KOPT-K1 (cell line): ENCODE results near the gene PRSS27.

Source experiments
- H3K27ac ChIP-seq: fragments of 200-600 bp; sonication (generic); 2 replicates; pipeline ENCODE4 v1.5.1; 2016; ENCODE audit warnings: antibody characterized with exemption, mild to moderate bottlenecking, low read depth, low read length; ENCODE audit not compliant: poor library complexity, severe bottlenecking
- H3K36me3 ChIP-seq: fragments of 200-600 bp; sonication (generic); 2 replicates; pipeline ENCODE4 v1.5.1; 2017; ENCODE audit warnings: antibody characterized with exemption, mild to moderate bottlenecking, low read length, moderate library complexity; ENCODE audit not compliant: insufficient read depth
- H3K9me3 ChIP-seq: fragments of 200-600 bp; sonication (generic); 2 replicates; pipeline ENCODE4 v1.5.1; 2017; ENCODE audit warnings: antibody characterized with exemption, low read length, mild to moderate bottlenecking; ENCODE audit not compliant: insufficient read depth, poor library complexity, severe bottlenecking

The PRSS27 gene

DNA sequence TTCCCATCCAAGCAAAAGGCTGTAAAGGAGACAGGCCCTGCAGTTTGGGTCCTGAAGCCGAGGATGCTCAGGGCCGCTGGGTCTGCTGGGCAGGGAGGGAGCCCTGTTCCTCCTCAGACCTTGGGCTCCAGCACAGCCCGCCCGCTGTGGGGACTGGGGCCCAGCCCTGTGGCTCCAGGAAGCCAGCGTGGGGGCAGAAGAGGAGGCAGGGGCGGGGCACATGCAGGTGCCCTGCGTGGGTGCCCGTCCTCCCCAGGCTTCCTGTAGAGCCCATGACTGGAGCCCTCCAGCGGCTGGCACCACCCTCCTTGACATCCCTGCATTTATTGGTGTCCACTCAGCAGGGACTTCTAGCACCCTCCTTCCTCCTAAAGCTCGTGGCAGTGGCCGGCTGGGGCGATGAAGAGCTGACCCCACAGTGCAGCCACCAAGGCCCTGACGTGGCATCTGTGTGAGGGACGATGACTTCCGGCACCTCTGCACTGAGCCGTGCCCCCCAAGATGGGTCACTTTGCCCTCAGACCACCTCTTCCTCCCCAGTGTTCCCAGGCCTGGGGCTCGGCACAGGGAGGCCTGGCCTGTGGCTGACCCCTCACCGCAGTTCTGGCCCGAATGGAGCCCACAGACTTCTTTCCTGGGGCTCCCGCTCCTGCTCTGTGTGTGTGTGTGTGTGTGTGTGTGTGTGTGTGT lies 9.9 kb downstream of the PRSS27 start:
- no peaks in the 10 kb centered on the region for H3K9me3 ChIP-seq
- H3K36me3 ChIP-seq: peaks cover 37% of the 10 kb centered on the region; the same call in 1 of the 2 replicates
- H3K27ac ChIP-seq: no peak overlapping the region

DNA sequence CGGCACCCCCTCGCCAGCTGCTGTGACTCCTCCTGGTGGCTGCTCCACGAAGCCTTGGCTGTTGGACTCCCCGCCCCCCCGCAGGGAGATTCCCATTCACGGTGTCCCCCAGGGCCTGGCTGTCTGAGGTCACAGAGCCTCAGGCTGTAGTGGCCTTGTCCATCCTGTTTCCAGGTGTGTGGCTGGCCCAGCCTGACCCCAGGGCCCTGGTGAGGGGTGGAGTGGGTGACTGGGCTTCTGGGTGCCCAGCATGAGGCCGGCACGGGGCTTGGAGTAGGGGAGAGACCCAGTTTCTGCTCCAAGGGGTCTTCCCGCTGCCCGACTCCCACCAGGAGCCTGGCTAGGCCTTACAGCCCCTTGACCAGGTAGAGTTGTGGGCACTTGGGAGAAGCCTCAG lies 10.4 kb downstream of the PRSS27 start:
- Histone ChIP-seq H3K9me3 (no peaks in the 10 kb centered on the region), H3K27ac (no peak overlapping the region), H3K36me3 (peaks cover 43% of the 10 kb centered on the region; the same call in 1 of the 2 replicates)

- no peak overlapping the region for H3K27ac ChIP-seq
- no peaks in the 10 kb centered on the region for H3K9me3 ChIP-seq
- peaks cover 48% of the 10 kb centered on the region; the same call in 1 of the 2 replicates for H3K36me3 ChIP-seq
These were observed 11.0 kb downstream of the PRSS27 start for GRCh38 chr16:2708955-2709587.

DNA sequence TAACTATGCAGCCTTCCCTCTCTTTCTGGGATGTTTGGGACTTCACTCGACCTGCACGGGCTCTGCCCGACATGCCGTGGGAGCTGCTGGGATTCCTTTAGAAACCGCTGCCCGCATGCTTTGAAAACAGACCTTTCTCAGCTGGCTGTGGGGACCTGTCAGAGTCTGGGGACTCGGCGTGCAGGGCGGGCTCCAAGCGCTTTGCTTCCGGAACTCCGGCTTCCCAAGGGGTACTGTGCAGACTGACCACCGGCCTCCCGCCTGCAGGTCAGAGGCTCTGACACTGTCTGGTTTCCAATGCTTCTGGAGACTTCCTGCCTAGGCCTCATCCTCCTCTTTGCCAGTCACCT lies 11.8 kb downstream of the PRSS27 start:
- Histone ChIP-seq H3K27ac (no peak overlapping the region), H3K9me3 (no peaks in the 10 kb centered on the region), H3K36me3 (peaks cover 56% of the 10 kb centered on the region; the same call in 1 of the 2 replicates)

DNA sequence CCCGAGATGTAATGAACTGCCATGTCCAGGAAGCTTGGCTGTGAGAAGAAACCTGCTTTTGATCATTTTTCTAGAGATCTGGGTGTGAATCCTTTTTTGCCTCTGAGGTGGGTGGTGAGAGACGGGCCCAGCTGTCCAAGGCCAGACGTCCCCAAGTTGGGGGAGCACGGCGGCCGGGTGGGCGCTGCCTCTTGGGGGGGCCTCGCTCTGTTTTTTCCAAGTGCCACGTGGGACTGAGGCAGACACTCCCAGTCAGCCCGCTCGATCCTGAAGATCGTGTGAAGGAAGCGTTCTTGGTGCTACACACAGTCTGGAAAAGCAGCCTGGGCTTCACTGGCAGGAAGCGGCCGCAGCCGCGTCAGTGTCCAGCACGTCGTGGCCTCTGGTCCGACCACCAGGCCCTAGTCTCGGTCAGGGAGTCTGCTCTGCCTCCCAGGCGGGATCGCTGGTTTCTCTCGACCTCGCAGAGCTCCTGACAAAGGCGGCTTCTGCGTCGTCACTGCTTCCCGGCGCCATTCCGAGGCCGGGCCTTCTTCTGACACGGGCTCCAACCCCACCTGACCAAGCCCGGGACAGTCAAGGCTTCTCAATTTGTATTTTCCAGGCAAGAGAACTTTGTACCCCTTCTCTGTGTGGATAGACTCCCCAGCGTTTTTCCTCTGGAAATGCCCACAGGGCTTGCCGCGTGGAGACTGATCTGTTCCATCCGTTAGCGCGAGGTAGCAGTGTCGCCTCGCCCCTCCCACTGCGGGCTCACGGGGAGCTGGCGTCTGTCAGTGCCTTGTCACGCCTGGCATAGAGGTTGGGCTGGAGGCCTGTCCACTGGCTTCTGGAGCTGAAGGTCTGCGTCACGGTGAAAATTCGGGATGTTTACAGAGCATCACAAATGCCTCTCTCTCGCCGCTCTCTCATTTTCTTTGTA lies 12.4 kb downstream of the PRSS27 start:
- Histone ChIP-seq H3K36me3 (peaks cover 63% of the 10 kb centered on the region; the same call in 1 of the 2 replicates), H3K9me3 (no peaks in the 10 kb centered on the region), H3K27ac (no peak overlapping the region)

GRCh38 chr16:2706611-2707311 lies 13.3 kb downstream of the PRSS27 start:
- peaks cover 71% of the 10 kb centered on the region for H3K36me3 ChIP-seq

DNA sequence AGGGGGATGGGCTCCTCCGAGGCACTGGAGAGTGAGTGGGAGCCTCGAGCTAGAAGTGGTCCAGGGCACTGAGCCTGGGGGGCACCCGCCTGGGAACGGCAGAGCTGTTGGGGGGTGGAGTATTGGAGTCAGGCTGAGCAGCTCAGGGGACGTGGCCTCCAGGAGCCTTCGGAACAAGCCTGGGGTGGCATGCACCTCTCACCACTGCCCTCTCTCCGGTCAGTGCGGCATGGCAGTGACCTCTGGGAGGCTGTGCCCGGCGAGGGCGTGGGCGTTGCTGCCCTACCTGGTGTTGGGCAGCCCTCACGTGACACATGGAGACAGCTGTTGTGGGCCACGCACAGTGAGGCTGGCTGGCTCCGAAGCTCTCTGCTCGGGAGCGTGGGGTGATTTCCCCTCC lies 13.9 kb downstream of the PRSS27 start:
- no peaks in the 10 kb centered on the region for H3K9me3 ChIP-seq
- H3K36me3 ChIP-seq: peaks cover 78% of the 10 kb centered on the region
- H3K27ac ChIP-seq: no peak overlapping the region

More at GRCh38 chr16:2706611-2707311, 13.3 kb downstream of the PRSS27 start:
- Histone ChIP-seq H3K27ac (no peak overlapping the region), H3K9me3 (no peaks in the 10 kb centered on the region)

DNA sequence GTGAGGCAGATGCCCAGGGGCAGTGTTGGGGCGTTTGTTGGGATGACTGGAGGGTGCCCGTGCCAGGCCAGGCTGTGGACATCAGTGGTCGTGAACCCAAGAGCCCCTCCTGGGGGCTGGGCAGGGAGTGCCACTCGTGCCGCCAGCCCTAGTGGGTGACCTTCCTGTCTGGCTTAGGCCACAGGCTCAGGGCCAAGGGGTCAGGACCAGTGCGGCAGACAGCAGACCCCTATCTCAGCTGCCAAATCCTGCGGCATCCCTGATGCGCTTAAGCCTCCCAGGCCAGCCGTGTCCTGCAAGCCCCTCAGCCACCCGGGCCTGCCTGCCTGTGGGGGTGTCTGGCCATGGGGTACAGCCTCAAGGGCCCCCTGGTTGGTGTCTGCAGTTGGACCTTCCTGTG lies 14.7 kb downstream of the PRSS27 start:
- no peaks in the 10 kb centered on the region for H3K9me3 ChIP-seq
- H3K36me3 ChIP-seq: peaks cover 86% of the 10 kb centered on the region
- no peak overlapping the region for H3K27ac ChIP-seq

DNA sequence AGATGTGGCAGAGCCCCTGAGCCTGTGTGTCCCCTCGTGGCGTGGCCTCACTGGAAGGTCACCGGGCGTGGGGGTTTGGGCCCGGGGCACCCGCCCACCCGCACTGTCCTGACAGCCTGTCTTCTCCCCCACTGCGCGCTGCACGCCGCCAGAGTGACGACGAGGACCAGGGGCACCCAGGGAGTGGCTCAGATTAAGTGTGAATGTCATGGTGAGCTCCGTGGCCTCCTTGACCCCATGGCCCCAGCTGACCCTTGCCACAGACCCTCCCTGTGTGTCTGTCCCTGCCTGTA lies 15.1 kb downstream of the PRSS27 start:
- no peak overlapping the region for H3K27ac ChIP-seq
- H3K36me3 ChIP-seq: peaks cover 90% of the 10 kb centered on the region
- no peaks in the 10 kb centered on the region for H3K9me3 ChIP-seq

DNA sequence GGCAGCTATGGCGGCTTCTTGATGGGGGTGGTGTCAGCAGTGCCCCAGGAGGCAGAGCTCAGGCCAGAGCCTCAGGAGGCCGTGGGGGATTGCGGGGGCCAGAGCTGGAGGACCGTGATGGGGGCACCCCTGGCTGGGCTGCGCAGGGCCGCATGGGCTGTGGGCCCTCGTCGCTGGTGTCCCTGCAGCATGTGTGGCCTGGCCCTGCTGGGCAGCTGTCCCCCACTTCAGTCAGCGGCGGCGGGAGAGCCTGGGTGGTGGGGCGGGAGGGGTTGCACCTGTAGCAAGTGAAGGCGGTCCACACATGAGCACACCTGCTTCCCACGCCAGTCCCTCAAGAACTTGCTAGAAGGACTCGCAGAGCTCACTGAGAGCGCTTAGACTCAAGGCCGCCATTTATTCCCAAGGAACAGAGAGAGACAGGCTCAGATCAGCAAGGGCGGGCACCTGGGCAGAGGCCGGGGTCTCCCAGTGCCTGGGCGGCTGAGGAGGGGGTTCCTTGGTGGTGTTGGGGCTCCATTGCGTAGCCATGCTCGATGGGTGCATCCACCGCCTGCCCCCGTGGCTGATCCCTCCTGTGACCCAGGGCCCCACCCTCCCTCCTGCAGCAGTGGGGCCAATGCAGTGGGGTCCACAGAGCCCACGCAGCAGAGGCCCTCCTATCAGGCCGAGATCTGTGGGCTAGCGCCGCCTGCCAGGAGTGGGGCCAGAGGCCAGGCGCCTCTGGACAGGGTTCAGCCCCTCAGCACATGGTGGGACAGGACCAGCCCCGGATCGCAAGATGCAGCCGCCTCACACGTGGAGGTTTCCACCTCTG lies 15.7 kb downstream of the PRSS27 start:
- H3K36me3 ChIP-seq: peaks cover 92% of the 10 kb centered on the region

GRCh38 chr16:2702871-2703745 lies 16.9 kb downstream of the PRSS27 start:
- Histone ChIP-seq H3K36me3 (peaks cover 94% of the 10 kb centered on the region), H3K9me3 (no peaks in the 10 kb centered on the region), H3K27ac (no peak overlapping the region)

More for the DNA sequence above, 15.7 kb downstream of the PRSS27 start:
- Histone ChIP-seq H3K9me3 (no peaks in the 10 kb centered on the region), H3K27ac (no peak overlapping the region)

DNA sequence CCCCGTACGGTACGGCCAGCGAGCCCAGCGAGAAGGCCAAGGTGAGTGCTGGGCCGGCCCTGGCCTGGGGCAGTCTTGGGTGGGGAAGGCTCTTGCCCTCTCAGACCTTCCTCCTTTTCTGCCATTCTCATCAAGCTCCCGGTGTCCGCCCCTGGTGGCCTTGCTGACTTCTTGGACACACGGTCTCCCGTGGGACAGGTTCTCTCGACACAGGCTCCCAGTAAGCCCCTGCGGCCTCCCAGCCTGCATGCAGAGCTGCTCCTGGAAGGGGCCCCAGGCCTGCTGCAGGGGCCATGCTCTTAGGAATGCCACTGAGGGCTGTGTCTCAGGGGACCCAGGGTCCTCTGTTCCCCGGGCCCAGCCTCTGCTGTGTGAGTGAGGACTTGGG lies 17.6 kb downstream of the PRSS27 start:
- Histone ChIP-seq H3K27ac (no peak overlapping the region), H3K36me3 (peaks cover 94% of the 10 kb centered on the region), H3K9me3 (no peaks in the 10 kb centered on the region)

- Histone ChIP-seq H3K27ac (no peak overlapping the region), H3K36me3 (peaks cover 95% of the 10 kb centered on the region)
These were observed 18.1 kb downstream of the PRSS27 start for GRCh38 chr16:2701713-2702437.

More at GRCh38 chr16:2701713-2702437, 18.1 kb downstream of the PRSS27 start:
- no peaks in the 10 kb centered on the region for H3K9me3 ChIP-seq
